ENCODE measurements around the gene EZR.
"Not testable (repeated sequence)": the region's sequence is repeated elsewhere in the genome, so short reads cannot be mapped to it uniquely, and the experiment has no call there.

Gene EZR

DNA sequence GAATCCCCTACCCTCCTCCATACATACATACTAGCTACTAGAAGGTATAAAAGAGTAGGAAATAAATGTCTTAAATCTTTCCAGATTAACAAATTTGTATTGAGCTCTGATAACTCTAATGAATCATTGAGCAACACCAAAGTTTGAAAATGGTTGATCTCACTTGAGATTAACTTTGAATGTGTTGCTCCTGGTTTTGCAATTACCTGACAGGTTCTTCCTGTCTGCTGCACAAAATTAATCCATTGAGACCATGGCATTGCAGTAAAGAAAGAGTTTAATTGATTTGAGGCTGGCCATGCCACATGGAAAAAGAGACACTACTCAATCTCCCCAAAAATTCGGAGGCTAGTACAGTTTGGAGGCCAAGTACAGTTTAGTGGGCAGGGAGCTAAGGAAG is 21.3 kb upstream of the EZR start:
- Histone ChIP-seq H2BK120ac (ENCODE audit: low read depth, low read length) (no peak overlapping the region), H3K4ac (ENCODE audit: low read depth in 1 of 2, low read length in 2 of 2) (no peak overlapping the region), H3K36me3 (ENCODE audit: control insufficient read depth in 1 of 2, insufficient read depth in 2 of 2, low read depth in 1 of 2, low read length in 2 of 2) (no peaks in the 10 kb centered on the region), H4K91ac (ENCODE audit: low read length) (no peak overlapping the region), H3K4me3 (ENCODE audit: insufficient read depth in 1 of 2, low read depth in 1 of 2, low read length in 2 of 2) (no peak overlapping the region), H3K9ac (ENCODE audit: low read length) (no peak overlapping the region), H3K27ac (ENCODE audit: low read length, poor library complexity, severe bottlenecking) (no peak overlapping the region), H4K8ac (ENCODE audit: low read length) (no peak overlapping the region), H3K27me3 (ENCODE audit: control insufficient read depth in 1 of 2, insufficient read depth in 1 of 2, low read length in 2 of 2) (no peaks in the 10 kb centered on the region), H3K9me3 (ENCODE audit: control insufficient read depth, low read length) (no peaks in the 10 kb centered on the region), H3K4me1 (ENCODE audit: control insufficient read depth, insufficient read depth, low read depth, low read length) (peaks cover 4% of the 10 kb centered on the region), H3K79me1 (replicated peaks; ENCODE audit: low read length, poor library complexity, severe bottlenecking) (no peaks in the 10 kb centered on the region), H3K18ac (ENCODE audit: low read depth in 1 of 2, low read length in 2 of 2) (no peak overlapping the region), H3K14ac (ENCODE audit: low read length in 2 of 2) (no peak overlapping the region), H2BK12ac (ENCODE audit: low read length in 2 of 2) (no peak overlapping the region), H2BK5ac (ENCODE audit: low read depth, low read length, poor library complexity, severe bottlenecking) (no peak overlapping the region), H2AK5ac (ENCODE audit: low read length, severe bottlenecking) (no peak overlapping the region), H2AFZ (ENCODE audit: low read depth, low read length) (no peak overlapping the region), H3K4me2 (ENCODE audit: low read length, poor library complexity, severe bottlenecking) (no peak overlapping the region), H2BK15ac (ENCODE audit: low read depth, poor library complexity, severe bottlenecking) (no peak overlapping the region), H3K23ac (ENCODE audit: low read length in 2 of 2) (no peak overlapping the region)
- no peak for DNase-seq
- 100% methylated on average over 1 of the region's 1 CpG for WGBS

DNA sequence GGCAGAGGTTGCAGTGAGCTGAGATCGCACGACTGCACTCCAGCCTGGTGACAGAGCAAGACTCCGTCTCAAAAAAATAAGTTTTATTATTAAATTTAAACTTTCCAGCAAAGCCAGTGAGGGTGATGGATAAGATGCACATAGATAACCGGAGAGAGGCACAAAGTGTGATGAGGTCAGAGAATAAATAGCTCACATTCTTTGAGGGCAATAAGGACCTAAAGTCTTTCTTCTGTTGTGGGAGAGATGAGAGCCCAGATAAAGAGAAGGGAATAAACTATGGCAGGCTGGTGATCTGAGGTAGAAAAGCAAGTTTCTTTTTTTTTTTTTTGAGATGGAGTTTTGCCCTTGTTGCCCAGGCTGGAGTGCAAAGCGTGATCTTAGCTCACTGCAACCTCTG is 20.6 kb upstream of the EZR start:
- H3K9me3 ChIP-seq (ENCODE audit: control insufficient read depth, low read length), result no peaks in the 10 kb centered on the region
- WGBS, result 83% methylated on average over 3 of the region's 5 CpGs
- no peak for DNase-seq

DNA sequence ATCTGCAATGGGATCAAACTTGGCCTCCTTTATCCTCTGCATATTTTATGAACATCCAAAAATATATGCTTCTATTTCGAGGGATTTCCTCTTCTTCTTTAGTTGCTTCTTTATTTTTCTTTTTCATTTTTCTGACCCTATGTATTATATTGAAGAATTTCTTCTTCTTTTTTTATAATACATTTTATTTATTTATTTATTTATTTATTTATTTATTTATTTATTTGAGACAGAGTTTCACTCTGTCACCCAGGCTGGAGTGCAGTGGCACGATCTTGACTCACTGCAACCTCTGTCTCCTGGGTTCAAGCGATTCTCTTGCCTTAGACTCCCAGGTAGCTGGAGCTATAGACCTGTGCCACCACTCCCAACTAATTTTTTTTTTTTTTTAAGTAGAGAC is 19.6 kb upstream of the EZR start:
- not testable (repeated sequence) for H3K27me3 ChIP-seq (ENCODE audit: control insufficient read depth in 1 of 2, insufficient read depth in 1 of 2, low read length in 2 of 2); H3K27ac ChIP-seq (ENCODE audit: low read length, poor library complexity, severe bottlenecking)
- 88% methylated on average over 2 of the region's 3 CpGs for WGBS

More for the DNA sequence above, 20.6 kb upstream of the EZR start:
- Histone ChIP-seq H2BK5ac (ENCODE audit: low read depth, low read length, poor library complexity, severe bottlenecking) (no peak overlapping the region), H3K27me3 (ENCODE audit: control insufficient read depth in 1 of 2, insufficient read depth in 1 of 2, low read length in 2 of 2) (no peaks in the 10 kb centered on the region), H3K4ac (ENCODE audit: low read depth in 1 of 2, low read length in 2 of 2) (no peak overlapping the region), H2AK5ac (ENCODE audit: low read length, severe bottlenecking) (no peak overlapping the region), H3K4me1 (ENCODE audit: control insufficient read depth, insufficient read depth, low read depth, low read length) (peaks cover 4% of the 10 kb centered on the region), H3K4me3 (ENCODE audit: insufficient read depth in 1 of 2, low read depth in 1 of 2, low read length in 2 of 2) (no peak overlapping the region), H3K14ac (ENCODE audit: low read length in 2 of 2) (no peak overlapping the region), H3K79me1 (replicated peaks; ENCODE audit: low read length, poor library complexity, severe bottlenecking) (no peaks in the 10 kb centered on the region), H4K8ac (ENCODE audit: low read length) (no peak overlapping the region), H3K4me2 (ENCODE audit: low read length, poor library complexity, severe bottlenecking) (no peak overlapping the region), H4K91ac (ENCODE audit: low read length) (no peak overlapping the region), H3K9ac (ENCODE audit: low read length) (no peak overlapping the region), H3K27ac (ENCODE audit: low read length, poor library complexity, severe bottlenecking) (no peak overlapping the region), H2AFZ (ENCODE audit: low read depth, low read length) (no peak overlapping the region), H3K18ac (ENCODE audit: low read depth in 1 of 2, low read length in 2 of 2) (no peak overlapping the region), H3K36me3 (ENCODE audit: control insufficient read depth in 1 of 2, insufficient read depth in 2 of 2, low read depth in 1 of 2, low read length in 2 of 2) (no peaks in the 10 kb centered on the region), H2BK15ac (ENCODE audit: low read depth, poor library complexity, severe bottlenecking) (no peak overlapping the region), H2BK120ac (ENCODE audit: low read depth, low read length) (no peak overlapping the region), H2BK12ac (ENCODE audit: low read length in 2 of 2) (no peak overlapping the region), H3K23ac (ENCODE audit: low read length in 2 of 2) (no peak overlapping the region)

DNA sequence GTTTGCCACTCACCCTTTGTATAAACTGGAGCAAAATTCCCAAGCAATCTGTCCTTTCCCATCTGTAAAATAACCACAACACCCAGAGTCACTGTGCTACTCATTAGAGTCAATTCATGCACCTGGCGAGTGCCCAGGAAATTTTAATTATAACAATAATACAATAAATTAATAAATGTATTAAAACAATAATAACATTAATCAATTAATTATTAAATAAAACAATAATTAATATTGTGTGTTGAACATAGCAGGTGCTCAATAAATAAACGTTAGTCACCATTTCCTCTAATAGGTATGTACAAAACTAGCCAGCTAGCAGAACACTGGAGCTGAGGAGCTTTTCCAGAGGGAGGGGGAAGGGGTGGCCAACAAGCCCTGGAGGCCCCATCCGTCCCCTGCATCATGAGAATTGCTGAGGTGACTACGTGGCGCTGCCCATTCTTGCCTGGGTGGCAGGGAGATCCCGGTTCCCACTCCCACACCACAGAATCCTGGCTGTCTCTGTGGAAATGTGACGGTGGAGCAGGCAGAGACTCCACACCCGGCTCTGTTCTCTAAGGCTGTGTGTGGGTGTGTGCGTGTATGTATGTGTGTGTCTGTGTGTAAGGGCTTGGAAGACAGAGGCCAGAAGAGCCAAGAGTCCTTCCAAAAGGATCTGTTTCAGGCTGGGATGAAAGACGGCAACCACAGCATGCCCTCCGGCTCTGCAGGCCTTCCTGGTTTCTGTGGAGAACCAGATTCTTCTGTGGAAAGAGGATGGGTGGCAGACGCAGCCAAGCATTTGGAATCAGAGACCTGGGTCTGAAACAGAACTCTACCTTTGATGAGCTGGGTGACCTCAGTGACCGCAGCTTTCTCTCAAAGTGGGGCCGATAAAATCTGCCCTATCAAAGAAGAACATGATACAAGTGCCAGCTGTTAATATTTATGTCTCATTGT is 18.8 kb upstream of the EZR start:
- Histone ChIP-seq H2AFZ (ENCODE audit: low read depth, low read length) (no peak overlapping the region), H2BK12ac (ENCODE audit: low read length in 2 of 2) (no peak overlapping the region), H3K4me1 (ENCODE audit: control insufficient read depth, insufficient read depth, low read depth, low read length) (peaks cover 4% of the 10 kb centered on the region), H3K9ac (ENCODE audit: low read length) (no peak overlapping the region), H4K8ac (ENCODE audit: low read length) (no peak overlapping the region), H2AK5ac (ENCODE audit: low read length, severe bottlenecking) (no peak overlapping the region), H3K4ac (ENCODE audit: low read depth in 1 of 2, low read length in 2 of 2) (no peak overlapping the region), H3K14ac (ENCODE audit: low read length in 2 of 2) (no peak overlapping the region), H2BK120ac (ENCODE audit: low read depth, low read length) (no peak overlapping the region), H2BK15ac (ENCODE audit: low read depth, poor library complexity, severe bottlenecking) (no peak overlapping the region), H2BK5ac (ENCODE audit: low read depth, low read length, poor library complexity, severe bottlenecking) (no peak overlapping the region), H3K27ac (ENCODE audit: low read length, poor library complexity, severe bottlenecking) (no peak overlapping the region), H3K27me3 (ENCODE audit: control insufficient read depth in 1 of 2, insufficient read depth in 1 of 2, low read length in 2 of 2) (no peaks in the 10 kb centered on the region), H3K23ac (ENCODE audit: low read length in 2 of 2) (no peak overlapping the region), H3K4me3 (ENCODE audit: insufficient read depth in 1 of 2, low read depth in 1 of 2, low read length in 2 of 2) (no peak overlapping the region), H3K36me3 (ENCODE audit: control insufficient read depth in 1 of 2, insufficient read depth in 2 of 2, low read depth in 1 of 2, low read length in 2 of 2) (no peaks in the 10 kb centered on the region), H3K79me1 (replicated peaks; ENCODE audit: low read length, poor library complexity, severe bottlenecking) (no peaks in the 10 kb centered on the region), H3K9me3 (ENCODE audit: control insufficient read depth, low read length) (no peaks in the 10 kb centered on the region), H4K91ac (ENCODE audit: low read length) (no peak overlapping the region), H3K4me2 (ENCODE audit: low read length, poor library complexity, severe bottlenecking) (no peak overlapping the region), H3K18ac (ENCODE audit: low read depth in 1 of 2, low read length in 2 of 2) (no peak overlapping the region)
- WGBS, result 86% methylated on average over 12 of the region's 14 CpGs
- DNase-seq, result no peak

More for the DNA sequence above, 19.6 kb upstream of the EZR start:
- not testable (repeated sequence) for H2BK12ac ChIP-seq (ENCODE audit: low read length in 2 of 2); H2AK5ac ChIP-seq (ENCODE audit: low read length, severe bottlenecking); H4K91ac ChIP-seq (ENCODE audit: low read length); H3K9me3 ChIP-seq (ENCODE audit: control insufficient read depth, low read length); H3K4me2 ChIP-seq (ENCODE audit: low read length, poor library complexity, severe bottlenecking); H3K9ac ChIP-seq (ENCODE audit: low read length); H3K4ac ChIP-seq (ENCODE audit: low read depth in 1 of 2, low read length in 2 of 2); H2BK15ac ChIP-seq (ENCODE audit: low read depth, poor library complexity, severe bottlenecking); H3K14ac ChIP-seq (ENCODE audit: low read length in 2 of 2); H3K4me3 ChIP-seq (ENCODE audit: insufficient read depth in 1 of 2, low read depth in 1 of 2, low read length in 2 of 2); H4K8ac ChIP-seq (ENCODE audit: low read length); H3K79me1 ChIP-seq (replicated peaks; ENCODE audit: low read length, poor library complexity, severe bottlenecking); H3K4me1 ChIP-seq (ENCODE audit: control insufficient read depth, insufficient read depth, low read depth, low read length); H3K23ac ChIP-seq (ENCODE audit: low read length in 2 of 2); H3K36me3 ChIP-seq (ENCODE audit: control insufficient read depth in 1 of 2, insufficient read depth in 2 of 2, low read depth in 1 of 2, low read length in 2 of 2); H2BK5ac ChIP-seq (ENCODE audit: low read depth, low read length, poor library complexity, severe bottlenecking); H2AFZ ChIP-seq (ENCODE audit: low read depth, low read length); H2BK120ac ChIP-seq (ENCODE audit: low read depth, low read length); DNase-seq; H3K18ac ChIP-seq (ENCODE audit: low read depth in 1 of 2, low read length in 2 of 2)

Measured in mesenchymal stem cell (in vitro differentiated cells and primary cell).